Measurements from ENCODE around the gene ATL1.

ATL1 gene

DNA sequence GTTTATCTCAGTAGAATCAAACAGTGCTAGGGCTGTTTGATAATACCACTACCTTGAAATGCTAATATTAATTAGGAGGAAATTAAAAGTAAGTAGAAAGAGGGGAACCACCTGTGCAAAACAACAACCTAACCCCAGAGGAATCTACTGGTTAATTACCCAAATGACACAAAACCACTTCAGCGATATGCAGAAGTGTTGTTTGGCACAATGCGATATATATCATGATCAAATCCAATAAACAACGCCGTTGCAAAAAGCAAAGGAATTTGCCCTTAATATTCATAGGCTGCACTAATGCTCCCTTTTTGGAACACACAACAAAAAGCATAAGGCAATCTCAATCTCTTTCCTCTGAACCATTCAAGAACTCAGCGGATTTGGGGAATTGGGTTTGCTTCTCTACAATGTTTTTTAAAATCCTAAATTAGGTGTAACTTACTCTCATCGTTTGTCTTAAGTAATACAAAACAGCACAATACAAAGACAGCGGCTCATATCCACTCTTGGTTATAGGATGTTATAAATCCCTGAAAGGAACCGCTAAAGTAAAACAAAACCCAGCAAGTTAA lies 29.1 kb upstream of the ATL1 start:
- peak overlapping the region; percentile 82 to 94 for H3K4me3 ChIP-seq (replicated peaks in 1 of 2; ENCODE audit: low read depth in 2 of 2, low read length in 2 of 2)
- peak in 1 of 2 donors; percentile 28 for DNase-seq (ENCODE audit: low read depth in 2 of 2)
- TF ChIP-seq, protein P1, sequence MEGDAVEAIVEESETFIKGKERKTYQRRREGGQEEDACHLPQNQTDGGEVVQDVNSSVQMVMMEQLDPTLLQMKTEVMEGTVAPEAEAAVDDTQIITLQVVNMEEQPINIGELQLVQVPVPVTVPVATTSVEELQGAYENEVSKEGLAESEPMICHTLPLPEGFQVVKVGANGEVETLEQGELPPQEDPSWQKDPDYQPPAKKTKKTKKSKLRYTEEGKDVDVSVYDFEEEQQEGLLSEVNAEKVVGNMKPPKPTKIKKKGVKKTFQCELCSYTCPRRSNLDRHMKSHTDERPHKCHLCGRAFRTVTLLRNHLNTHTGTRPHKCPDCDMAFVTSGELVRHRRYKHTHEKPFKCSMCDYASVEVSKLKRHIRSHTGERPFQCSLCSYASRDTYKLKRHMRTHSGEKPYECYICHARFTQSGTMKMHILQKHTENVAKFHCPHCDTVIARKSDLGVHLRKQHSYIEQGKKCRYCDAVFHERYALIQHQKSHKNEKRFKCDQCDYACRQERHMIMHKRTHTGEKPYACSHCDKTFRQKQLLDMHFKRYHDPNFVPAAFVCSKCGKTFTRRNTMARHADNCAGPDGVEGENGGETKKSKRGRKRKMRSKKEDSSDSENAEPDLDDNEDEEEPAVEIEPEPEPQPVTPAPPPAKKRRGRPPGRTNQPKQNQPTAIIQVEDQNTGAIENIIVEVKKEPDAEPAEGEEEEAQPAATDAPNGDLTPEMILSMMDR (IDR thresholded peaks at IDR 0.05; ENCODE audit: low read depth, low read length), result no peak

DNA sequence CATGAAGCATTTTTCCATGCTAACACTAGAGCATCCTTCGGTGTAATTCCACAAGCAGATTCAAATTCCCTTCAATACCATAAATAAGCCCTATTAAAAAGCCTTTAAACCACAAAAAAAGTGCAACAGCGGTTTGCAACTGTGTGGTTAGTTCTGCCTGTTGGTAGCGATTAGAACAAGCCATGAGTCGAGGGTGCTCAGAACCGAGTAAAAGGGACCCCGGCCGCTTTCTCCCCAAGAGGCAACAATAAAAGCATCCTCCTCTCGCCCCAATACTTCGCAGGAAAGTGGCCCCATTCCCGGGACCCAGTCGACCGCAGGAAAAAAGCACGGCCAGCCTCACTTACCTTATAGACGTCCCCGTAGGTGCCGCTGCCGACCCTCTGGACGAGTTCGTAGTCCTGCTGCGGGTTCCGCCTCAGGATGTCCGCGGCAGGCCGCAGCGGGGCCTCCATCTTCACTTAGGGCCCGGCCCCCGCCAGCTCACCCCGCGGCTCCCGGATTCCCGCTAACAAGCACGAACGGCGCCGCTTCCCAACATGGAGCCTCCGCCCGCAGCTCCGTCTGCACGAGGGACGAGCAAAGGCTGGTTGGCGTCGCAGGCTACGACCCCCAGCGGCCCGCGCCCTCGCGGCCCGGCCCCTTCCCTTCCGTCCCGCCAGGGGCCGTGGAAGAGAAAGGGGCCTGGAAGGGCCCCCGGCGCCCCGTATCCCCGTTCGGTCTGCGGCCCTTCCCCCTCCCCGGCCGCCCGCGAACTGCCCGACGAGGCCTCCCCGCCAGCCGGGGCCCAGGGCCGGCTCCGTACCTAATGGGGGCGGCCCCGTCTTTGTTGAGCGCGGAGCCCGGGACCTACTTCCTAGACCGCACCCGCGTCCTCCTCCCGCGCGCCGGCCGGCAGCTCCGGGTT lies 28.1 kb upstream of the ATL1 start:
- DNase-seq (ENCODE audit: low read depth in 2 of 2), result peak; percentile 52 to 53
- H3K4me3 ChIP-seq (replicated peaks in 1 of 2; ENCODE audit: low read depth in 2 of 2, low read length in 2 of 2), result peak overlapping the region; percentile 82 to 94
- TF ChIP-seq, protein P1 (IDR thresholded peaks at IDR 0.05; ENCODE audit: low read depth, low read length), result no peak

- DNase-seq (ENCODE audit: low read depth in 2 of 2), result peak; percentile 90 to 94
- H3K4me3 ChIP-seq (replicated peaks in 1 of 2; ENCODE audit: low read depth in 2 of 2, low read length in 2 of 2), result peak within 1 kb of the TSS; percentile 82 to 94
- TF ChIP-seq, protein P1 (IDR thresholded peaks at IDR 0.05; ENCODE audit: low read depth, low read length), result peak; percentile 78
Observed at GRCh38 chr14:50532502-50533240, 27.3 kb upstream of the ATL1 start, which contains the start of gene MAP4K5. TSS of gene MAP4K5 (minus strand) at chr14:50532569. CDS start at chr14:50532049, 520 bp downstream.

DNA sequence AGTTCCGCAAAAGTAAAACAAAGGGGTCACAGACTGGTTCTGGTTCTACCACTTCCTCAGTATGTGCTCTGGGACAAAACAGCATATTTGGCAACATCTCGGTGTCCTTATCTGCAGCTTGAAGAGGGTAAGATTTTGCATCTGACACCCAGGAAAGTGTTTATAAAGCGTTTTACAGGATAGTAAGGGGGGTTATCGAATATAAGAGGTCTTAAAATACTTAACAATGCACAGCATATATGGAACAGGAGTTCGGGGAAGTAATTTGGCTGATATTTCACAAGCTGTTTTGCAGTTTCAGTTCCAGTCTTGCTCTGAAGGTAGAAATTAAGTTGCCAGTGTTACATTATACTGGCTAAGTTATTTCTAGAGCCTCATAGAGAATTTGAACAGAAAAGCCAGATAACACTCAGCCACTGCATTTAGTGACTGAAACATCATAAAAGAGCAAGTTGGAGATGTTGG lies 26.7 kb upstream of the ATL1 start:
- no peak overlapping the region for H3K4me3 ChIP-seq (replicated peaks in 1 of 2; ENCODE audit: low read depth in 2 of 2, low read length in 2 of 2)
- TF ChIP-seq, protein P1 (IDR thresholded peaks at IDR 0.05; ENCODE audit: low read depth, low read length), result no peak
- DNase-seq (ENCODE audit: low read depth in 2 of 2), result no peak

- no peak overlapping the region for H3K4me3 ChIP-seq (replicated peaks in 1 of 2; ENCODE audit: low read depth in 2 of 2, low read length in 2 of 2)
- TF ChIP-seq, protein P1 (IDR thresholded peaks at IDR 0.05; ENCODE audit: low read depth, low read length), result no peak
- DNase-seq (ENCODE audit: low read depth in 2 of 2), result no peak
Observed at GRCh38 chr14:50533806-50534205, 26.1 kb upstream of the ATL1 start.

- TF ChIP-seq, protein P1 (IDR thresholded peaks at IDR 0.05; ENCODE audit: low read depth, low read length), result no peak
- no peak overlapping the region for H3K4me3 ChIP-seq (replicated peaks in 1 of 2; ENCODE audit: low read depth in 2 of 2, low read length in 2 of 2)
- DNase-seq (ENCODE audit: low read depth in 2 of 2), result no peak
Observed at GRCh38 chr14:50534416-50534815, 25.5 kb upstream of the ATL1 start.

All from cardiac fibroblast (primary cell).